Activated T-helper 9 cell treated with anti-CD3 and anti-CD28 coated beads, Interleukin-2, amount 50 U/mL, for 16 hours (primary cell): Measurements from ENCODE around the gene IQCN.
"Not testable (repeated sequence)": the region's sequence is repeated elsewhere in the genome, so short reads cannot be mapped to it uniquely, and the experiment has no call there.

Experiments
- DNase-seq: peaks from one replicate; pipeline ENCODE4 v3.0.0-alpha.2; 2020; ENCODE audit warnings: low read depth

The IQCN gene

DNA sequence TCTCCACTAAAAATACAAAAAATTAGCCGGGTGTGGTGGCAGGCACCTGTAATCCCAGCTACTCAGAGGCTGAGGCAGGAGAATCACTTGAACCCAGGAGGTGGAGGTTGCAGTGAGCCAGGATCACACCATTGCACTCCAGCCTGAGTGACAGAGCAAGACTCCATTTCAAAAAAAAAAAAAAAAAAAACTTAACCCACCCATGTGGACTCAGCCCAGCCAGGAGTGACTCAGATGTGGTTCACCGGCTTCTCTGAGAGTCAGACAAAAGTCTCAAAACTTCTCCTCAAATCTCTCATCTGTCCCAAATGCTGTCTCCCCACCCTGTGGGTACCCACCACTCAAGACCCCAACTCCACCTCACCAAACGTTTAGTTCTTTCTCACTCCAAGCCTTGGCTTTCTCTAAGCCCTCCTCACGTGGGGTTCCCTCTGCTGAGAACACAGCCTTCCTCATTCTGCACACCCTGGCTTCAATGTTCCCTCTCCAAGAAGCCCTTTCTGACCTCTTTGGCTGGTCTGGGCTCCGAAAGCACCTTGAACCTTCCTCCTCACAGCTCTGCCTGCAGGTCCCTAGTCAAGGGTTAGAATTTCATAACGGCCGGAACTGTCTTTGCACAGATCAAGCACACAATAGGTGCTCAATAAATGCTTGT lies 59.3 kb downstream of the IQCN start:
- DNase-seq = no peak

DNA sequence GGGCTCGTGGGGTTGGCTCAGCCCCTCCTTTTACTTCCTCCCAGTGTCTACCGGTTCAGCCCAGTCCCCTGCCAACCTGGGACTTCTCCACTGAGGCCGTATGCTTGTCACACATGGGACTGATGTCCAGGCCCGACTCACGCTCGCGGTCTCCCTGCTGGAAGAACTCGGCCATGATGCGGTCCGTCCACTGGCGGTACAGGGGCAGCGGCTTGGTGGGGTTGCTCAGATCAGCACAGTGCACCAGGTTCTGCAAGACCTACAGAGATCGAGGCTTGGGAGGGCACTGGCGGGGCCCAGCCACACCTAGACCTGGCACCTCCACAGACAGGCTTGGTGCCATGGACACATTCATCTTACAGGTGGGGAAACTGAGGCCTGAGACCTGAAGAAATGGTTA lies 62.6 kb downstream of the IQCN start:
- DNase-seq = no peak

GRCh38 chr19:18209912-18210311 lies 64.3 kb downstream of the IQCN start:
- DNase-seq = not testable (repeated sequence)

- no peak for DNase-seq
Measured at GRCh38 chr19:18208098-18208951, 65.9 kb downstream of the IQCN start.
